Progenitor cell of endocrine pancreas (in vitro differentiated cells): ENCODE measurements around the gene PSORS1C1. TPM values are rescaled to one million over a fixed set of nuclear protein-coding genes. Genes with fewer than 3 reads are reported as not detected.
"Not testable (repeated sequence)": the region's sequence is repeated elsewhere in the genome, so short reads cannot be mapped to it uniquely, and the experiment has no call there.

Experiments
- DNase-seq: peaks from one replicate; pipeline ENCODE4 v3.0.0; 2021; ENCODE audit warnings: low spot score; ENCODE audit not compliant: unreplicated experiment
- H3K27ac Mint-ChIP-seq: 2 replicates; pipeline ENCODE4 v1.8.0; 2021; ENCODE audit warnings: mild to moderate bottlenecking, moderate library complexity, mixed read lengths
- H3K27me3 Mint-ChIP-seq: 2 replicates; pipeline ENCODE4 v1.8.0; 2021; ENCODE audit warnings: mixed read lengths
- H3K36me3 Mint-ChIP-seq: 2 replicates; pipeline ENCODE4 v1.8.0; 2022; ENCODE audit warnings: mixed read lengths; ENCODE audit not compliant: insufficient read depth
- H3K4me1 Mint-ChIP-seq: 2 replicates; pipeline ENCODE4 v1.8.0; 2021; ENCODE audit warnings: low read depth, mixed read lengths
- H3K4me3 Mint-ChIP-seq: 2 replicates; pipeline ENCODE4 v1.8.0; 2021; ENCODE audit warnings: low read depth, mild to moderate bottlenecking, moderate library complexity, mixed read lengths
- H3K9me3 Mint-ChIP-seq: 2 replicates; pipeline ENCODE4 v1.8.0; 2021; ENCODE audit warnings: low read depth, mixed read lengths
- CTCF ChIP-seq: fragments of 200-600 bp; sonication (generic); IDR thresholded peaks from one replicate; pipeline ENCODE4 v1.5.0; 2021; ENCODE audit warnings: antibody characterized with exemption, mild to moderate bottlenecking; ENCODE audit not compliant: unreplicated experiment
- long read RNA-seq: library from polyadenylated mRNA; unstranded; transcript quantifications from one replicate; pipeline ENCODE4 v2.0.0, GENCODE V29; 2020
- total RNA-seq: library from RNA; stranded (reverse); gene quantifications from 2 replicates; pipeline ENCODE4 v1.2.1, GENCODE V29; 2021

PSORS1C1 gene
- total RNA-seq = not detected in 2 replicates
- long read RNA-seq = 0 reads

GRCh38 chr6:31114541-31114878 is at the start of gene PSORS1C1:
TSS of gene PSORS1C1 (plus strand) at chr6:31114800. CDS start at chr6:31129633, 14,833 bp downstream.
- TF ChIP-seq CTCF = no peak
- H3K27ac Mint-ChIP-seq = peak within 1 kb of the TSS; percentile 43
- H3K4me1 Mint-ChIP-seq = peaks cover 1% of the 10 kb centered on the region
- H3K4me3 Mint-ChIP-seq = no peak within 1 kb of the TSS
- H3K9me3 Mint-ChIP-seq = no peaks in the 10 kb centered on the region
- peaks cover 36% of the 10 kb centered on the region for H3K27me3 Mint-ChIP-seq
- DNase-seq = no peak
- H3K36me3 Mint-ChIP-seq = no peaks in the 10 kb centered on the region

GRCh38 chr6:31065556-31065955 is 49.0 kb upstream of the PSORS1C1 start:
- no peak for TF ChIP-seq CTCF
- Mint-ChIP-seq H3K4me1 (peaks cover 5% of the 10 kb centered on the region), H3K4me3 (no peak overlapping the region), H3K36me3 (no peaks in the 10 kb centered on the region), H3K27me3 (peaks cover 13% of the 10 kb centered on the region), H3K27ac (no peak overlapping the region), H3K9me3 (no peaks in the 10 kb centered on the region)
- no peak for DNase-seq

GRCh38 chr6:31067028-31067427 is 47.6 kb upstream of the PSORS1C1 start:
- not testable (repeated sequence) for DNase-seq, H3K36me3 Mint-ChIP-seq, H3K4me1 Mint-ChIP-seq, H3K4me3 Mint-ChIP-seq, H3K9me3 Mint-ChIP-seq, H3K27ac Mint-ChIP-seq
- peaks cover 11% of the 10 kb centered on the region for H3K27me3 Mint-ChIP-seq

GRCh38 chr6:31067891-31068668 is 46.5 kb upstream of the PSORS1C1 start:
- DNase-seq, H3K4me1 Mint-ChIP-seq, H3K4me3 Mint-ChIP-seq, H3K27me3 Mint-ChIP-seq, H3K27ac Mint-ChIP-seq, H3K9me3 Mint-ChIP-seq, H3K36me3 Mint-ChIP-seq: not testable (repeated sequence)

GRCh38 chr6:31068669-31069340 is 45.8 kb upstream of the PSORS1C1 start:
- Mint-ChIP-seq H3K9me3 (no peaks in the 10 kb centered on the region), H3K27ac (no peak overlapping the region), H3K36me3 (no peaks in the 10 kb centered on the region), H3K4me3 (no peak overlapping the region), H3K27me3 (peaks cover 5% of the 10 kb centered on the region), H3K4me1 (peaks cover 5% of the 10 kb centered on the region)
- peak; percentile 60 for DNase-seq
- TF ChIP-seq CTCF = peak; percentile 95

GRCh38 chr6:31070711-31071197 is 43.8 kb upstream of the PSORS1C1 start:
- peaks cover 5% of the 10 kb centered on the region for H3K4me1 Mint-ChIP-seq

More at GRCh38 chr6:31070711-31071197, 43.8 kb upstream of the PSORS1C1 start:
- no peak for DNase-seq
- H3K36me3 Mint-ChIP-seq = no peaks in the 10 kb centered on the region
- no peaks in the 10 kb centered on the region for H3K27me3 Mint-ChIP-seq
- no peaks in the 10 kb centered on the region for H3K9me3 Mint-ChIP-seq
- H3K27ac Mint-ChIP-seq = no peak overlapping the region
- TF ChIP-seq CTCF = peak; percentile 62
- H3K4me3 Mint-ChIP-seq = no peak overlapping the region
